ENCODE results near the gene PAK2.

DNA sequence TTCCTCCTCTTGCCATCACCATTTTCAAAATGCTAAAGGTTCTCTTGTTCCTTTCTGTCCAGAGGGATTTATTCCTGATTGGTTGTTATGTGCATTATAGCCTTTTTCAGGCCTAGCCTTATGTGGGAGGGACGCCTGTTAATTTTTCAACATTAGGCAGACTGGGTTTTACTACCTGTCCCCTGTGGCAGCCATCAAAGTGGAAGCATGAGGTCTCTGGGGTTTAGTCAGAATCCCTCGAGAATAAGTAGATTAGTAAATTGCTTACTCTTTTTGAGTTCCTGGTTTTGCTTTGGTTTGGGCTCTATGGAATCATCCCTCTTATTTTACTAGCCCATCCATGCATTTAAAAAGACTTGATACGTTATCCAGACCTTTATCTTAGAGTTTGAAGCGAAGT is 32.4 kb downstream of the PAK2 start:
- TF ChIP-seq TAF1 (IDR thresholded peaks at IDR 0.05; ENCODE audit: low read depth, low read length) (no peak), POLR2AphosphoS5 (IDR thresholded peaks at IDR 0.05; ENCODE audit: low read depth, low read length) (no peak), POLR2A (IDR thresholded peaks at IDR 0.05; ENCODE audit: low read depth, low read length) (no peak), SPI1 (IDR thresholded peaks at IDR 0.05; ENCODE audit: low read depth, low read length) (no peak), PAX5 (IDR thresholded peaks at IDR 0.05; ENCODE audit: insufficient read depth, low read length, severe bottlenecking) (no peak)
